NCI-H774 (cell line): ENCODE results near the gene HTR6.

ENCODE experiments used
- DNase-seq: peaks from one replicate; lab custom pipeline; 2025; lab: John Stamatoyannopoulos, UW

HTR6 gene

GRCh38 chr1:19688041-19688842 is 23.6 kb downstream of the HTR6 start:
- DNase-seq = no peak

DNA sequence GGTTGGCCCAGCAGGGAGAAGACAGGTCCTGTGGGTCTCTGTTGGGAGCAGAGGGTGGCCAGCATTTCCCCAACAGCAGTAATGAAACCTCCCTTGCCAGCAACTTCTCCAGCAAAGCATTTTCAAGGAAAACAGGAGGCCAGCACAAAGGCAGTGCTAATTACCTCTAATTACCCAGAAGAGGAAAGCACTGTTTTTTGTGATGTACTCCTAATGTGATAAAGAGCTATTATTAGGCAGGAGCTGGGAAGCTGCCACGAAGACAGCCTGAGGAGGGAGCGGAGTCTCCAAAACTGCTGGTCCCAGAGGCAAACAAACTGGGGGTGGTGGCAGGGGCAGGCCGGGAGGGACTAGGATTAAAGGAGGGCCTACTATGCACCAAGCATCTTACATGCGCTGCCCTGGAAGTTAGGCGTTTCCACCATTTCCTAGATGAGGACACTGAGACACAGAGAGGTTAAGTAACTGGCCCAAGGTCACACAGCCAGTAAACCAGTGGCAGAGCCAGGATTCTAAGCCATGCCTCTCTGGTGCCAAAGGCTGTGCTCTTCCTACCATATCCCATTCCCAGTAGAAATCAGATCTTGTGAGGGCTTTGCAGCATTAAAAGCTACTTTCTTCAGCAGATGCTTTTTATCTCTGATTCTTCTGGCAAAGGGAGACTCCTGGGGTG is 24.5 kb downstream of the HTR6 start:
- DNase-seq = no peak

GRCh38 chr1:19689856-19690255 is 25.2 kb downstream of the HTR6 start:
- no peak for DNase-seq

DNA sequence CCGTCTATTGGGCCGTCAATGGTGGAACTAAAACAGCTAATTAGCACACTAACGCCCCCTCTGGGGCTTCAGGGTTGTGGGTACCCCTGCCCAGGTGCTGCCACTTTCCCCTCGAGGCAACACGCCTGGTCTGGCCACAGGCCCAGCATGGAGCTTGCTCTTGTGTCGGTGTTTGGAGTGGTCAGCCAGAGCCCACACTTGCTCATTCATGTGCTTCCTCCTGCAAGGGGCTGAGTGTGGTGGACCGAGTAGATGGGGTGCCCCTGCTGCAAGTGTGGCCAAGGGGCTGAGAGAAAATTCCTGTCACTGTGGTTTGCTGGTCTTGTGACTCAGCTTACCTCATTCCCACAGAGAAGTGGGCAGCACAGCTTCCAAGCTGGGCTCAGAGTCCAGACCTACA is 25.7 kb downstream of the HTR6 start:
- DNase-seq = no peak

GRCh38 chr1:19694298-19694697 is 29.6 kb downstream of the HTR6 start:
- no peak for DNase-seq

- DNase-seq = no peak
Observed at GRCh38 chr1:19695772-19696171, 31.1 kb downstream of the HTR6 start.

GRCh38 chr1:19696820-19697219 is 32.1 kb downstream of the HTR6 start:
- no peak for DNase-seq

- no peak for DNase-seq
Observed at GRCh38 chr1:19698181-19698580, 33.5 kb downstream of the HTR6 start.

GRCh38 chr1:19700079-19700777 is 35.6 kb downstream of the HTR6 start:
- DNase-seq = no peak

DNA sequence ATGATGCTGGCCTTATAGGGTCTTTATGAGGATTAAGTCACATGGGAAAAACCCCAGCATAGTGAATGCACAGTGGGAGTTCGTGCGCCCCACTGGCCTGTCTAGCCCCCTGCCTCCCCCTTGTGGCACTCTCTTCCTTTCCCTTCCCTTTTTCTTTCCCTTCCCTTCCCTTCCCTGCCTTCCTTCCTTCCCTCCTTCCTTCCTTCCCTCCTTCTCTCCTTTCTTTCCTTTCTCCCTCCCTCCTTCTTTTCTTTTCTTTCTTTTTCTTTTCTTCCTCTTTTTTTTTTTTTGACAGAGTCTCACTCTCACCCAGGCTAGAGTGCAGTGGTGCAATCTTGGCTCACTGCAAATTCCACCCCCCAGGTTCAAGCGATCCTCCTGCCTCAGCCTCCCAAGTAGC is 38.6 kb downstream of the HTR6 start:
- DNase-seq = no peak

- DNase-seq = peak; percentile 0
Observed at GRCh38 chr1:19704247-19705113, 39.8 kb downstream of the HTR6 start.

GRCh38 chr1:19705464-19705863 is 40.8 kb downstream of the HTR6 start:
- no peak for DNase-seq

DNA sequence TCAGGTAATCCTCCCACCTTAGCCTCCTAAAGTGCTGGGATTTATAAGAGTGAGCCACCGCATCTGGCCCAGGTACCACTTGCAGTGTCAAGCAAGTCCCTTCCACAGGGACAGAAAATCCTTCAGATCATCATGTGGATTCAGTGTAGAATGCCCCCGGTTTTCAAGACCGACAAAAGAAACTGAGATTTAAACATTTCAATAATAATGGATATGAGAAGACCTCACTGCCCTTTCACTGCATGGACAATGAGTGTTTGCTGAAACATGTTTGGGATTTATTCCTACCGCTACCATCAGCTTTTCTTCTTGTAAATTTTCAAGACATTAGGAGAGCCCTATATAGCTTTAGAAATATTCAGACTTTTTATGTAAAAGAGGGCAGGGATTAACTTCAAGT is 41.5 kb downstream of the HTR6 start:
- no peak for DNase-seq

GRCh38 chr1:19708567-19709110 is 44.0 kb downstream of the HTR6 start:
- DNase-seq = no peak

- DNase-seq = no peak
Observed at GRCh38 chr1:19709260-19709793, 44.7 kb downstream of the HTR6 start.

GRCh38 chr1:19710825-19711611 is 46.3 kb downstream of the HTR6 start:
- no peak for DNase-seq

GRCh38 chr1:19712928-19713327 is 48.3 kb downstream of the HTR6 start:
- DNase-seq = no peak

- DNase-seq = peak; percentile 78
Observed at GRCh38 chr1:19715334-19716203, 50.9 kb downstream of the HTR6 start.

DNA sequence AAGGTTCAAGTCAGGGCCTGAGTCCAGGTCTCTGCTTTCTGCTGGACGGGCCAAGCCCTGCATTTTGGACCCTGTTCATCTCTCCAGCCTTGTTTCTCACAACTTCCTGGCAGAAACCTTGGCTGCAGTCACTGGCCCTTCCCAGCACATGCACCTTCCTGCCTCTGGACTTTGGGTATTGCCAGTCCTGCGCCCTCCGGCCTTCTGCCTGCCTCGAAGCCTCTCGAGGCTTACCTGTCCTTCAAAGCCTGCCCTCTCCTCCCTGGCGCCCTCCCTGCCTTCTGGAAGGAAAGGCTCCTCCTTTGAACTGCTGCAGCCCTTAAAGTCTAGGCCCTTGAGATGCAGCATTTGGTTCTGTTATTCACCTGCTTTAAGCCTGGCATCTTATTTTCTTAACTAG is 52.8 kb downstream of the HTR6 start:
- DNase-seq = no peak

DNA sequence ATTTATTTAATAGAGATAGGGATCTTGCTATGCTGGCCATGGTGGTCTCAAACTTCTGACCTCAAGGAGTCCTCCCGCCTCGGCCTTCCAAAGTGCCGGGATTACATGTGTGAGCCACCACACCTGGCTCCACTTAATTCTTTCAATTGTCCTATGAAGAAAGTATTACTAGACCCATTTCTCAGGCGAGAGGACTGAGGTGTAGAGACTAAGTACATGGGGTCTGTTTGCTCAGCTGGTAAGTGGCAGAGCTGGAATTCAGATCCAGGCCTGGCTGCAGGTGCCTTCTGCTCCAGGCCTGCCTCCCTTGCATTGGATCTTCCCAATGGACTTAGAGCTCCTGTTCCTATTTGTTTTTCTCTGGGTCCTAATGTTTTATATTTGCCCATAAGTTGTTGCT is 55.5 kb downstream of the HTR6 start:
- DNase-seq = no peak
